ENCODE results near the gene MAF. TPM values are rescaled to one million over a fixed set of nuclear protein-coding genes. Genes with fewer than 3 reads are reported as not detected.

MAF gene
- 10 to 100 TPM; 36.0 to 36.2 TPM for total RNA-seq
- 57.3 TPM for polyA plus RNA-seq (2013, experiment 1 of 2)
- polyA plus RNA-seq (2013, experiment 2 of 2), result 56.4 TPM
- 48.9 to 516 (median 157) reads per million in 172 experiments for total RNA-seq

GRCh38 chr16:79600638-79601091, at the start of gene MAF:
MAF (minus strand) TSS chr16:79600737; CDS start chr16:79599902, 835 bp downstream.
- Mint-ChIP-seq H3K27me3 (peaks cover 10% of the 10 kb centered on the region), H3K9me3 (no peaks in the 10 kb centered on the region), H3K27ac (peak within 1 kb of the TSS; percentile 93), H3K36me3 (ENCODE audit: low read depth) (peaks cover 23% of the 10 kb centered on the region), H3K4me1 (ENCODE audit: low read depth) (peaks cover 32% of the 10 kb centered on the region), H3K4me3 (peak within 1 kb of the TSS; percentile 98)
- no peak for TF ChIP-seq CTCF (IDR thresholded peaks at IDR 0.05)
- Histone ChIP-seq H3K4me1 (ENCODE audit: insufficient read depth, low read length) (peaks cover 20% of the 10 kb centered on the region), H3K9me3 (ENCODE audit: control insufficient read depth in 1 of 2, insufficient read depth in 1 of 2, low read length in 2 of 2) (no peaks in the 10 kb centered on the region), H3K27me3 (ENCODE audit: control insufficient read depth in 1 of 2, insufficient read depth in 2 of 2, low read length in 2 of 2) (no peaks in the 10 kb centered on the region), H3K36me3 (ENCODE audit: insufficient read depth, low read length) (no peaks in the 10 kb centered on the region), H3K4me3 (ENCODE audit: low read length) (peak within 1 kb of the TSS; percentile 90), H3K27ac (ENCODE audit: low read depth in 1 of 2, low read length in 2 of 2) (peak within 1 kb of the TSS; percentile 50 to 53)
- peak; percentile 77 for ATAC-seq (ENCODE audit: poor library complexity)
- ChIA-PET POLR2A (interaction anchor here (0.5 to 2.8 kb wide), 18 partner anchors 10 to 923 kb away, joined by 3 to 19 read pairs (median 3); no protein-coding TSS in a partner anchor), CTCF (interaction anchor here (1.1 kb wide), 1 partner anchor 830 kb away, joined by 3 read pairs; no protein-coding TSS in a partner anchor)
- peak; percentile 76 to 97 (median 82) for DNase-seq
- intact Hi-C loops (cut with DNase I, micrococcal nuclease), result loop anchor here (2.0 to 10.0 kb wide), 10 partner anchors 318 to 1876 kb away; partner anchors contain the start of gene NUDT7 (in 1 of the 2)

- Mint-ChIP-seq H3K27ac (no peak overlapping the region), H3K36me3 (ENCODE audit: low read depth) (no peaks in the 10 kb centered on the region), H3K27me3 (no peaks in the 10 kb centered on the region), H3K4me1 (ENCODE audit: low read depth) (no peaks in the 10 kb centered on the region), H3K4me3 (no peak overlapping the region), H3K9me3 (no peaks in the 10 kb centered on the region)
- DNase-seq (no peak), ATAC-seq (ENCODE audit: poor library complexity) (no peak)
- CTCF ChIA-PET, result no interaction called here
- no peak for TF ChIP-seq CTCF (IDR thresholded peaks at IDR 0.05)
- intact Hi-C loops (cut with DNase I, micrococcal nuclease), result no loop called here
- Histone ChIP-seq H3K27ac (ENCODE audit: low read depth in 1 of 2, low read length in 2 of 2) (no peak overlapping the region), H3K4me1 (ENCODE audit: insufficient read depth, low read length) (no peaks in the 10 kb centered on the region), H3K4me3 (ENCODE audit: low read length) (no peak overlapping the region), H3K27me3 (ENCODE audit: control insufficient read depth in 1 of 2, insufficient read depth in 2 of 2, low read length in 2 of 2) (no peaks in the 10 kb centered on the region), H3K36me3 (ENCODE audit: insufficient read depth, low read length) (no peaks in the 10 kb centered on the region), H3K9me3 (ENCODE audit: control insufficient read depth in 1 of 2, insufficient read depth in 1 of 2, low read length in 2 of 2) (peaks cover 0 to 3% of the 10 kb centered on the region in 2 experiments)
- POLR2A ChIA-PET, result no interaction called here
Observed at GRCh38 chr16:79648826-79649225, 48.3 kb upstream of the MAF start.

GRCh38 chr16:79647586-79647985, 47.0 kb upstream of the MAF start:
- Histone ChIP-seq H3K9me3 (ENCODE audit: control insufficient read depth in 1 of 2, insufficient read depth in 1 of 2, low read length in 2 of 2) (no peaks in the 10 kb centered on the region), H3K36me3 (ENCODE audit: insufficient read depth, low read length) (no peaks in the 10 kb centered on the region), H3K27me3 (ENCODE audit: control insufficient read depth in 1 of 2, insufficient read depth in 2 of 2, low read length in 2 of 2) (no peaks in the 10 kb centered on the region), H3K27ac (ENCODE audit: low read depth in 1 of 2, low read length in 2 of 2) (no peak overlapping the region), H3K4me1 (ENCODE audit: insufficient read depth, low read length) (no peaks in the 10 kb centered on the region), H3K4me3 (ENCODE audit: low read length) (no peak overlapping the region)
- no peak overlapping the region for H3K4me3 Mint-ChIP-seq
- ChIA-PET POLR2A (no interaction called here), CTCF (no interaction called here)
- intact Hi-C loops (cut with DNase I, micrococcal nuclease), result no loop called here
- no peak overlapping the region for H3K27ac Mint-ChIP-seq
- no peaks in the 10 kb centered on the region for H3K27me3 Mint-ChIP-seq
- no peaks in the 10 kb centered on the region for H3K36me3 Mint-ChIP-seq (ENCODE audit: low read depth)
- H3K9me3 Mint-ChIP-seq, result no peaks in the 10 kb centered on the region
- no peak for TF ChIP-seq CTCF (IDR thresholded peaks at IDR 0.05)
- DNase-seq (no peak), ATAC-seq (ENCODE audit: poor library complexity) (no peak)
- no peaks in the 10 kb centered on the region for H3K4me1 Mint-ChIP-seq (ENCODE audit: low read depth)

Data from CD4-positive, alpha-beta T cell (primary cell).